ENCODE data around the gene ARHGEF4.
"Not testable (repeated sequence)": the region's sequence is repeated elsewhere in the genome, so short reads cannot be mapped to it uniquely, and the experiment has no call there.

ARHGEF4 gene

GRCh38 chr2:130892793-130893785 lies 56.4 kb downstream of the ARHGEF4 start:
- Mint-ChIP-seq H3K4me1 (ENCODE audit: low read depth) (no peaks in the 10 kb centered on the region), H3K9me3 (peaks cover 3% of the 10 kb centered on the region), H3K4me3 (no peak overlapping the region), H3K36me3 (ENCODE audit: low read depth) (no peaks in the 10 kb centered on the region), H3K27ac (peak overlapping the region; percentile 33), H3K27me3 (peaks cover 10% of the 10 kb centered on the region)

- Mint-ChIP-seq H3K36me3 (ENCODE audit: low read depth) (no peaks in the 10 kb centered on the region), H3K4me1 (ENCODE audit: low read depth) (no peaks in the 10 kb centered on the region), H3K27me3 (peaks cover 6% of the 10 kb centered on the region), H3K27ac (no peak overlapping the region), H3K4me3 (no peak overlapping the region), H3K9me3 (peaks cover 3% of the 10 kb centered on the region)
Measured at GRCh38 chr2:130894326-130894942, 57.7 kb downstream of the ARHGEF4 start.

GRCh38 chr2:130896813-130897212 lies 60.1 kb downstream of the ARHGEF4 start:
- Mint-ChIP-seq H3K36me3 (ENCODE audit: low read depth) (no peaks in the 10 kb centered on the region), H3K4me3 (no peak overlapping the region), H3K27ac (no peak overlapping the region), H3K9me3 (peaks cover 3% of the 10 kb centered on the region), H3K4me1 (ENCODE audit: low read depth) (no peaks in the 10 kb centered on the region), H3K27me3 (no peaks in the 10 kb centered on the region)

DNA sequence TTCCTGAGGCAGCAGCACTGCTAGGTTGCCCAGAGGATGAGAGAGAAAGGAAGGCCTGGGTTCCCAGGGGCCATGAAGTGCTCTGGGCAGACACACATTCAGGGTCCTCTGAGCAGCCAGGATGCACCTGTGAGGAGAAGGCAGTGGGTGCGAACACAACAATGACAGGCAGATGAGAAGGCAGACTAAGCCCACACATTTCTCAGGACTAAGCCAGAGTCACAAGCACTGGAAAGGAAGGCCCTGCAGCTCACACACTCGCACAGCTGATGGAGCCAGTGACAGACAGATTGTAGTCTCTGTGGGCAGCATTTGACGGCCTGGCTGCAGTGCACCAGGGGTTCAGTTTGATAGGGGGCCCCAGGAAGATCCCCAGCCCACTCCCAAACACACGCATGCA lies 61.8 kb downstream of the ARHGEF4 start:
- H3K9me3 Mint-ChIP-seq: peaks cover 3% of the 10 kb centered on the region
- H3K27me3 Mint-ChIP-seq: peaks cover 5% of the 10 kb centered on the region
- no peaks in the 10 kb centered on the region for H3K36me3 Mint-ChIP-seq (ENCODE audit: low read depth)
- H3K4me1 Mint-ChIP-seq (ENCODE audit: low read depth): no peaks in the 10 kb centered on the region
- H3K27ac Mint-ChIP-seq: no peak overlapping the region
- no peak overlapping the region for H3K4me3 Mint-ChIP-seq

- Mint-ChIP-seq H3K36me3 (ENCODE audit: low read depth) (no peaks in the 10 kb centered on the region), H3K4me3 (no peak overlapping the region), H3K27me3 (peaks cover 7% of the 10 kb centered on the region), H3K9me3 (peaks cover 3% of the 10 kb centered on the region), H3K4me1 (ENCODE audit: low read depth) (no peaks in the 10 kb centered on the region), H3K27ac (no peak overlapping the region)
Measured at GRCh38 chr2:130899306-130899705, 62.6 kb downstream of the ARHGEF4 start.

DNA sequence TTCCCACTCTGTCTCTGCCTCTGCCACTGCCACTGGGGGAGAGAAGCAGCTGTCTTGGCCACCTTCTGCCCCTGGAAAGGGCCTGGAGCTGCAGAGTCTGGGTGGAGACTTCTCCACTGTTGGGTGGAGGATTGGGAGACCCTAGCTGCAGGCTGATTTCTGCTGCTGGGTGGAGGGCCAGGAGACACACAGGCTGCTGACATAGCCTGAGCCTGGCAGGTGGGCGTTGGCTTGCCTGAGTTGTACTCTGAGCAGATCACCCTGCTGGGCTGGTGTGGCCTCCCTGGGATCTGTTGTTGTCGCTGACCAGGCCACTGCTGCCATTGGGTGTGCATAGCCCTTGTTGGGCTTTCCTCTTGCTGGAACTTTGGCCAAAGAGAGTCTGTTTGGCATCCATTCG lies 64.3 kb downstream of the ARHGEF4 start:
- Mint-ChIP-seq H3K9me3 (no peaks in the 10 kb centered on the region), H3K4me3 (no peak overlapping the region), H3K27me3 (peaks cover 7% of the 10 kb centered on the region), H3K27ac (no peak overlapping the region), H3K36me3 (ENCODE audit: low read depth) (no peaks in the 10 kb centered on the region), H3K4me1 (ENCODE audit: low read depth) (no peaks in the 10 kb centered on the region)

DNA sequence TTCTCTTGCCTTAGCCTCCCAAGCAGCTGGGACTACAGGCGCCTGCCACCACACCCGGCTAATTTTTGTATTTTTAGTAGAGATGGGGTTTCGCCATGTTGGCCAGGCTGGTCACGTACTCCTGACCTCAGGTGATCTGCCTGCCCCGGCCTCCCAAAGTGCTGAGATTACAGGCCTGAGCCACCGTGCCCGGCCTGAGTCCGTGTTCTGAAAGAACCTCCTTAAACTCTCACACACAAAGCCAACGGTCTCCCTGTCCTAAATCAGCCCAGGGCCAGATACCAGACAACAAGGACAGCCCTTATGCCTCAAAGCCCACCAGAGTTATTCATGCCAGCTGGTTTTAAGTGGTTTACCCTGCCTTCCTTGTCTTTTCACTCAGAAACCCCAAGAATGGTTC lies 64.9 kb downstream of the ARHGEF4 start:
- H3K9me3 Mint-ChIP-seq; H3K4me1 Mint-ChIP-seq (ENCODE audit: low read depth); H3K36me3 Mint-ChIP-seq (ENCODE audit: low read depth); H3K4me3 Mint-ChIP-seq; H3K27ac Mint-ChIP-seq: not testable (repeated sequence)
- H3K27me3 Mint-ChIP-seq: peaks cover 11% of the 10 kb centered on the region

GRCh38 chr2:130908832-130909231 lies 72.1 kb downstream of the ARHGEF4 start:
- no peak overlapping the region for H3K4me3 Mint-ChIP-seq
- peaks cover 12% of the 10 kb centered on the region for H3K27me3 Mint-ChIP-seq
- no peaks in the 10 kb centered on the region for H3K36me3 Mint-ChIP-seq (ENCODE audit: low read depth)
- H3K4me1 Mint-ChIP-seq (ENCODE audit: low read depth): no peaks in the 10 kb centered on the region
- H3K27ac Mint-ChIP-seq: no peak overlapping the region
- H3K9me3 Mint-ChIP-seq: no peaks in the 10 kb centered on the region

- Mint-ChIP-seq H3K27me3 (peaks cover 16% of the 10 kb centered on the region), H3K4me3 (no peak overlapping the region), H3K9me3 (no peaks in the 10 kb centered on the region), H3K36me3 (ENCODE audit: low read depth) (no peaks in the 10 kb centered on the region), H3K27ac (no peak overlapping the region), H3K4me1 (ENCODE audit: low read depth) (no peaks in the 10 kb centered on the region)
Measured at GRCh38 chr2:130910931-130911330, 74.2 kb downstream of the ARHGEF4 start.

DNA sequence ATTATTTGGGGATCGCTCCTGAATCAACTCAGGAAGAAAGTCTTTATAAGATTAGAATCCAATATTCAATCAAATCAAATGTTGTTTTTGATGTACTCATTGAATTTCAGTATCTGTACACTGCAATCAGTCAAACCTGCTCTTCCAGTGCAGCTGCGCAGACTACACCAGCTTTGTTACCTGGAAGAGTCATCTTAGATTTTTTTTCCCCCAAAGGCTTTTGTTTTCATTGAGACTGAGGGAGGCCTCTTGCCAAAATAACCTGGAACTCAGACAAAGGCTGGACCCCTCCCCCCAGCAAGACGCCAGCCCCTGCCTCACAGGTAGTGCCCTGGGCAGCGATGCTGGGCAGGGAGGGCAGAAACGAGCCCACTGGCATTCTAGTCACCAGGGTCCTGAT lies 74.8 kb downstream of the ARHGEF4 start:
- Mint-ChIP-seq H3K36me3 (ENCODE audit: low read depth) (no peaks in the 10 kb centered on the region), H3K9me3 (no peaks in the 10 kb centered on the region), H3K4me3 (no peak overlapping the region), H3K4me1 (ENCODE audit: low read depth) (no peaks in the 10 kb centered on the region), H3K27ac (no peak overlapping the region), H3K27me3 (peaks cover 13% of the 10 kb centered on the region)

- Mint-ChIP-seq H3K9me3 (no peaks in the 10 kb centered on the region), H3K4me3 (no peak overlapping the region), H3K4me1 (ENCODE audit: low read depth) (no peaks in the 10 kb centered on the region), H3K27ac (no peak overlapping the region), H3K36me3 (ENCODE audit: low read depth) (no peaks in the 10 kb centered on the region), H3K27me3 (peaks cover 12% of the 10 kb centered on the region)
Measured at GRCh38 chr2:130911996-130912395, 75.3 kb downstream of the ARHGEF4 start.

- Mint-ChIP-seq H3K4me1 (ENCODE audit: low read depth) (no peaks in the 10 kb centered on the region), H3K9me3 (no peaks in the 10 kb centered on the region), H3K27me3 (peaks cover 12% of the 10 kb centered on the region), H3K27ac (no peak overlapping the region), H3K36me3 (ENCODE audit: low read depth) (no peaks in the 10 kb centered on the region), H3K4me3 (no peak overlapping the region)
Measured at GRCh38 chr2:130912471-130912870, 75.8 kb downstream of the ARHGEF4 start.

- no peaks in the 10 kb centered on the region for H3K9me3 Mint-ChIP-seq
- H3K36me3 Mint-ChIP-seq (ENCODE audit: low read depth): no peaks in the 10 kb centered on the region
- H3K27me3 Mint-ChIP-seq: peaks cover 11% of the 10 kb centered on the region
- no peaks in the 10 kb centered on the region for H3K4me1 Mint-ChIP-seq (ENCODE audit: low read depth)
- H3K4me3 Mint-ChIP-seq: no peak overlapping the region
- no peak overlapping the region for H3K27ac Mint-ChIP-seq
Measured at GRCh38 chr2:130913891-130914290, 77.2 kb downstream of the ARHGEF4 start.

DNA sequence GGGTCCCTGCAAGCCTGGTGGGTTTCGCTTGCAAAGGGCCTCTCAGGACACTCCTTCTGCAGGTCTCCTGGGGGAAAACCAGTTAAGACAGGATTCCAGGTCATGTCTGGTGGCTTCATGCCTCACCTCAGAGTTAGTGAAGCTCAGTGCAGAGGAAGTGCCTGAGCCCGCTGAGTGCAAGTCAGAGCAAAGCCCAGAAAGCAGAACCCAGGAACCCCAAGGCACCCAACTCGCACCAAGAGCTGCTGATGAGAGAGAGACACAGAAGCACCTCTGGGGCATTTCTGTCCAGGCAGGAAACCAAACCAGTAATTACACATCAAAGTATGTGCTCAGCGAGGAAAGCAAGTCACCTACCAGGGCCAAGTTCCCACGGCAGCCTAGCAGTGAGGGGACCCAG lies 78.4 kb downstream of the ARHGEF4 start:
- Mint-ChIP-seq H3K4me3 (no peak overlapping the region), H3K9me3 (no peaks in the 10 kb centered on the region), H3K4me1 (ENCODE audit: low read depth) (no peaks in the 10 kb centered on the region)

GRCh38 chr2:130915595-130916437 lies 79.1 kb downstream of the ARHGEF4 start:
- Mint-ChIP-seq H3K36me3 (ENCODE audit: low read depth) (no peaks in the 10 kb centered on the region), H3K4me1 (ENCODE audit: low read depth) (no peaks in the 10 kb centered on the region), H3K27ac (no peak overlapping the region), H3K4me3 (no peak overlapping the region), H3K27me3 (peaks cover 8% of the 10 kb centered on the region), H3K9me3 (no peaks in the 10 kb centered on the region)

More for the DNA sequence above, 78.4 kb downstream of the ARHGEF4 start:
- no peak overlapping the region for H3K27ac Mint-ChIP-seq
- H3K36me3 Mint-ChIP-seq (ENCODE audit: low read depth): no peaks in the 10 kb centered on the region
- H3K27me3 Mint-ChIP-seq: peaks cover 8% of the 10 kb centered on the region
